Uterus (tissue), 4 donors: ENCODE results near the gene PPP2R5E. TPM values are rescaled to one million over a fixed set of nuclear protein-coding genes. Genes with fewer than 3 reads are reported as not detected.

ENCODE experiments used
- DNase-seq, 2 donors: peaks; one replicate each; pipeline ENCODE4 v3.0.0-alpha.2; 2019 to 2020
- H3K27ac ChIP-seq, 2 donors: fragments of 200-600 bp; sonication (generic); 1 replicate in 1 of 2; 2 replicates in 1 of 2; pipeline ENCODE4 v1.5.1; 2016 to 2018
- H3K27me3 ChIP-seq, 2 donors: fragments of 200-600 bp; sonication (generic); one replicate each; pipeline ENCODE4 v1.5.1; 2018 to 2019; ENCODE audit warnings: control low read depth in 1 of 2
- H3K36me3 ChIP-seq, 2 donors: fragments of 200-600 bp; sonication (generic); one replicate each; pipeline ENCODE4 v1.5.1; 2019; ENCODE audit warnings: control low read depth in 1 of 2
- H3K4me1 ChIP-seq, 2 donors: fragments of 200-600 bp; sonication (generic); one replicate each; pipeline ENCODE4 v1.5.1; 2018 to 2019; ENCODE audit warnings: control low read depth in 1 of 2
- H3K4me3 ChIP-seq, 2 donors: fragments of 200-600 bp; sonication (generic); 1 replicate in 1 of 2; 2 replicates in 1 of 2; pipeline ENCODE4 v1.5.1; 2018 to 2019; ENCODE audit warnings: mild to moderate bottlenecking in 1 of 2
- H3K9me3 ChIP-seq, 2 donors: fragments of 200-600 bp; sonication (generic); one replicate each; pipeline ENCODE4 v1.5.1; 2019; ENCODE audit warnings: control low read depth in 1 of 2
- CTCF ChIP-seq, 4 experiments: fragments of 200-600 bp in 2 of 4; fragments of 450-650 bp in 2 of 4; sonication (generic) in 2 of 4; IDR thresholded peaks; one replicate each; pipeline ENCODE4 v1.5.1; 2016 to 2019; ENCODE audit warnings: antibody characterized with exemption in 4 of 4, mild to moderate bottlenecking in 2 of 4, moderate library complexity in 1 of 4
- POLR2A ChIP-seq, 2 donors: fragments of 450-650 bp; IDR thresholded peaks; one replicate each; pipeline ENCODE4 v1.6.1; 2016; ENCODE audit warnings: antibody characterized with exemption in 2 of 2, mild to moderate bottlenecking in 1 of 2, moderate library complexity in 1 of 2
- intact Hi-C: fragments of 100-400 bp; cut with DNase I; formaldehyde crosslinking; loops from one replicate; pipeline ENCODE4 v1.15.1; 2023; ENCODE audit warnings: low total_unique reads
- total RNA-seq, 4 donors: library from RNA; depleted of rRNA in 3 of 4; stranded (reverse); fragments of >200 nt in 3 of 4; gene quantifications; one replicate each; pipeline versions ENCODE4 v1.1.0 to v1.2.4, GENCODE V29; 2014 to 2023
- donor health status: DM: yes; HTN: yes; CAD: no.

The PPP2R5E gene
- total RNA-seq, 4 donors from 2014 or later, result 20.0 to 62.0 (median 42.3) TPM

DNA sequence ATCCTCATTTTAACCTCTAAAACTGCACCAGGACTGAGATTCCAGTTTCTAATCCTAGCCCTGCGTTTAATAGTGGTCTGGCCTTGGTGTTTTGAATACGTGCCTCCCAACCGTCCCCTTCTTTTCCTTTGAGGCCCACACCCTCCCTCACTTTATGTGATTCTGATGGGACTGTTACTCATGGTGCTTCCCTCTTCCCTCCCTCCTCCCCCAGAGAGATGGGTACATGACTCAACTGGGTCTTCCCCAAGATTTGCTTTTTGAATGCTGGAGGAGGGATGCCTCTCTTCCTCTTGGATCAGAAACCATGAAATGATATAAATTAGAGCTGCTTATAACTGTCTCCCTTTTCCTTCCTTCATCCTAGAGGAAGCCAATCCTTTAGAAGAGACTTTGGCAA, 8.2 kb upstream of the PPP2R5E start:
- no peaks in the 10 kb centered on the region for H3K9me3 ChIP-seq
- no peak for TF ChIP-seq POLR2A (IDR thresholded peaks at IDR 0.05)
- no peak for TF ChIP-seq CTCF (IDR thresholded peaks at IDR 0.05)
- H3K27me3 ChIP-seq, result no peaks in the 10 kb centered on the region
- no peaks in the 10 kb centered on the region for H3K4me1 ChIP-seq
- DNase-seq, result no peak
- no peak overlapping the region for H3K27ac ChIP-seq
- intact Hi-C loops, result no loop called here
- H3K36me3 ChIP-seq, result no peaks in the 10 kb centered on the region
- H3K4me3 ChIP-seq, result no peak overlapping the region

DNA sequence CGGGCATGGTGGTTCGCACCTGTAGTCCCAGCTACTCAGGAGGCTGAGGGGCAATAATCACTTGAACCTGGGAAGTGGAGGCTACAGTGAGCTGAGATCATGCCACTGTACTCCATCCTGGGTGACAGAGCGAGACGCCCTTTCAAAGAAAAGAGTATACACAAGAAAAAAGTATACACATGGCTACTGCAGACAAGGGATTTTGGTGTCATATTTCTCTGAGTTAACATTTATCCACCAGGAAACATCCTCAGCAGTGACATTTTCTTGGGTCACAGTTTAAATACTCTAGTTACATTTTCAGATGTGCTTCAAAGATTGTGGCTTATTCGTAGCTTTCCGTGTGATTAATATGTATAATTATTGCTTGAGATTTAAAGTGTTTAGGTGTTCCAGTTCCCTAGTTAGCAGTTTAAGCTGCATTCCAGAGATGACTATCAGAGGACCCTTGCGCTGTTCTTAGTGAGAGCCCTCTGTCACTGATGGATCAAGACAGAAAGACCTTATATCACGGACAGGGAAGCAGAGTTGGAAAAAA, 4.7 kb upstream of the PPP2R5E start:
- Histone ChIP-seq H3K4me3 (no peak overlapping the region), H3K36me3 (no peaks in the 10 kb centered on the region), H3K27ac (no peak overlapping the region), H3K27me3 (no peaks in the 10 kb centered on the region), H3K4me1 (no peaks in the 10 kb centered on the region), H3K9me3 (no peaks in the 10 kb centered on the region)
- TF ChIP-seq CTCF (IDR thresholded peaks at IDR 0.05) (no peak), POLR2A (IDR thresholded peaks at IDR 0.05) (no peak)
- no peak for DNase-seq
- intact Hi-C loops, result loop anchor here (10.0 kb wide), 1 partner anchor 153 kb away; no protein-coding TSS in a partner anchor

GRCh38 chr14:63545431-63545830, 2.3 kb upstream of the PPP2R5E start:
- H3K36me3 ChIP-seq, result no peaks in the 10 kb centered on the region
- H3K4me1 ChIP-seq, result peaks cover 0 to 5% of the 10 kb centered on the region in 2 donors
- no peaks in the 10 kb centered on the region for H3K9me3 ChIP-seq
- TF ChIP-seq POLR2A (IDR thresholded peaks at IDR 0.05), result no peak
- no peak for TF ChIP-seq CTCF (IDR thresholded peaks at IDR 0.05)
- DNase-seq, result no peak
- intact Hi-C loops, result loop anchor here (10.0 kb wide), 1 partner anchor 151 kb away; no protein-coding TSS in a partner anchor
- no peak overlapping the region for H3K4me3 ChIP-seq
- no peaks in the 10 kb centered on the region for H3K27me3 ChIP-seq
- no peak overlapping the region for H3K27ac ChIP-seq

- DNase-seq, result no peak
- peak overlapping the region in 1 of 2 donors; percentile 2 for H3K27ac ChIP-seq
- H3K4me3 ChIP-seq, result peak overlapping the region in 1 of 2 donors; percentile 96
- intact Hi-C loops, result loop anchor here (10.0 kb wide), 1 partner anchor 150 kb away; no protein-coding TSS in a partner anchor
- peaks cover 0 to 5% of the 10 kb centered on the region in 2 donors for H3K4me1 ChIP-seq
- H3K27me3 ChIP-seq, result no peaks in the 10 kb centered on the region
- no peaks in the 10 kb centered on the region for H3K9me3 ChIP-seq
- TF ChIP-seq CTCF (IDR thresholded peaks at IDR 0.05) (peak; percentile 26 to 57 (median 45)), POLR2A (IDR thresholded peaks at IDR 0.05) (no peak)
- H3K36me3 ChIP-seq, result no peaks in the 10 kb centered on the region
These were observed 1.6 kb upstream of the PPP2R5E start for GRCh38 chr14:63544591-63545299.

DNA sequence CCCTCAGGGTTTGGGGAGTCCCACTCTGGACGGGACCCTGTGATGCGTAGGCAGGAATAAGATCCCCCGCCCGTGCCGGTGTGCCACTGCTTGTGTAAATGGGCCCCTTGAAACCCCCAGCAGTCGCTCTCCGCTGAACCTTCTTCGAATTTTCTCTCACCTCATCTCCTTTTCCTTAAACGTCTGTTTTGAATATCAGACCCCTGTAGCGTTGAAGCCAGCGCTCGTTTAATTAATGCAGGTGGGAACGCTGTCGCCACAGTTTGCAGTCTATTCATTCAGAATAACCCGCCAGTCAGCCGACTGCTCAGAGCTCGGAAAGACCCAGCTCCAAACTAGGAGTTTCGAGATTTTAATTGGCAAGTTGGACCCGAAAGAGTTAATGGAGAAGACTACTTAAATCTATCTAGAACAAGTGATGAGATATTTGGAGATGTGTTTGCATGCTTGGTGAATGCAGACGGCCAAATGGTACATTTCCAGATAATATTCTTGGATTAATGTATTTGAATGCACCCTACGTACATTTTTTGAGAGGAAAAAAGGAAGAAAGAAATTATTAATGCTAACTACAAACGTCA, 739 bp upstream of the PPP2R5E start:
- TF ChIP-seq POLR2A (IDR thresholded peaks at IDR 0.05) (no peak), CTCF (IDR thresholded peaks at IDR 0.05) (no peak)
- H3K36me3 ChIP-seq, result no peaks in the 10 kb centered on the region
- intact Hi-C loops, result loop anchor here (10.0 kb wide), 1 partner anchor 149 kb away; no protein-coding TSS in a partner anchor
- H3K4me1 ChIP-seq, result peaks cover 0 to 5% of the 10 kb centered on the region in 2 donors
- H3K4me3 ChIP-seq, result peak overlapping the region; percentile 92 to 96
- H3K9me3 ChIP-seq, result no peaks in the 10 kb centered on the region
- H3K27ac ChIP-seq, result peak overlapping the region; percentile 82 to 87
- H3K27me3 ChIP-seq, result no peaks in the 10 kb centered on the region
- no peak for DNase-seq
